GM19239 (cell line): ENCODE data around the gene TP53I11.

Source experiments
- DNase-seq: peaks from one replicate; pipeline ENCODE4 v3.0.0; 2011; ENCODE audit warnings: low spot score; ENCODE audit not compliant: insufficient read length
- FAIRE-seq: peaks from 2 replicates; lab custom pipeline; 2011; peaks lifted over from hg19 to GRCh38; lab: Jason Lieb, UNC

TP53I11 gene

GRCh38 chr11:44960200-44960845 is 9.6 kb upstream of the TP53I11 start:
- DNase-seq (no peak), FAIRE-seq (no peak)

GRCh38 chr11:44959064-44959463 is 8.4 kb upstream of the TP53I11 start:
- no peak for DNase-seq
- FAIRE-seq: no peak

- DNase-seq: no peak
- FAIRE-seq: no peak
Observed at GRCh38 chr11:44957776-44958564, 7.3 kb upstream of the TP53I11 start.

- DNase-seq: no peak
- no peak for FAIRE-seq
Observed at GRCh38 chr11:44957040-44957515, 6.4 kb upstream of the TP53I11 start.

GRCh38 chr11:44955015-44955738 is 4.5 kb upstream of the TP53I11 start:
- FAIRE-seq: no peak
- DNase-seq: no peak

- no peak for FAIRE-seq
Observed at GRCh38 chr11:44954051-44954906, 3.6 kb upstream of the TP53I11 start.

GRCh38 chr11:44952500-44953260 is 2.0 kb upstream of the TP53I11 start:
- FAIRE-seq: no peak
- DNase-seq: no peak

More at GRCh38 chr11:44954051-44954906, 3.6 kb upstream of the TP53I11 start:
- DNase-seq: no peak

GRCh38 chr11:44952082-44952481 is 1.4 kb upstream of the TP53I11 start:
- DNase-seq (no peak), FAIRE-seq (no peak)

GRCh38 chr11:44950031-44950624 is 555 bp downstream of the TP53I11 start:
- FAIRE-seq: no peak
- no peak for DNase-seq

GRCh38 chr11:44949160-44950030 is 1.3 kb downstream of the TP53I11 start:
- DNase-seq (no peak), FAIRE-seq (no peak)

- FAIRE-seq (no peak), DNase-seq (no peak)
Observed at GRCh38 chr11:44948155-44948554, 2.5 kb downstream of the TP53I11 start.

- DNase-seq (no peak), FAIRE-seq (no peak)
Observed at GRCh38 chr11:44947114-44947513, 3.6 kb downstream of the TP53I11 start.

- DNase-seq (no peak), FAIRE-seq (no peak)
Observed at GRCh38 chr11:44946263-44946662, 4.4 kb downstream of the TP53I11 start.

GRCh38 chr11:44945666-44946065 is 5.0 kb downstream of the TP53I11 start:
- no peak for FAIRE-seq
- no peak for DNase-seq

- no peak for DNase-seq
- no peak for FAIRE-seq
Observed at GRCh38 chr11:44944853-44945235, 5.8 kb downstream of the TP53I11 start.

- FAIRE-seq: no peak
- no peak for DNase-seq
Observed at GRCh38 chr11:44944181-44944852, 6.4 kb downstream of the TP53I11 start.

GRCh38 chr11:44943696-44944095 is 7.0 kb downstream of the TP53I11 start:
- FAIRE-seq: no peak
- DNase-seq: no peak

GRCh38 chr11:44943118-44943517 is 7.6 kb downstream of the TP53I11 start:
- DNase-seq: no peak
- no peak for FAIRE-seq
